ENCODE measurements around the gene PIGK. TPM values are rescaled to one million over a fixed set of nuclear protein-coding genes. Genes with fewer than 3 reads are reported as not detected.
A peak's percentile ranks its signal among the peaks of the same experiment; 100 is the strongest.

The PIGK gene
- total and polyA plus RNA-seq, 12 donors: 3.4 to 44.5 (median 27.3) TPM

GRCh38 chr1:77040826-77041225, 178.4 kb downstream of the PIGK start:
- 78 to 88% (median 83%) methylated on average over 3 of the region's 3 CpGs for WGBS, 4 donors
- DNase-seq: no peak
- intact Hi-C loops (cut with DNase I): no loop called here

GRCh38 chr1:77039739-77040138, 179.5 kb downstream of the PIGK start:
- Histone ChIP-seq H3K9me3 (replicated peaks in 1 of 3) (no peaks in the 10 kb centered on the region), H3K4me3 (no peak overlapping the region), H3K36me3 (replicated peaks in 1 of 2) (no peaks in the 10 kb centered on the region), H3K4me1 (replicated peaks in 1 of 2) (no peaks in the 10 kb centered on the region), H3K27ac (peak overlapping the region in 3 of 5 donors; percentile 44 to 59 (median 49)), H3K27me3 (no peaks in the 10 kb centered on the region)
- WGBS, 4 donors: 33 to 58% (median 55%) methylated on average over 8 of the region's 8 CpGs
- TF ChIP-seq, protein P1, sequence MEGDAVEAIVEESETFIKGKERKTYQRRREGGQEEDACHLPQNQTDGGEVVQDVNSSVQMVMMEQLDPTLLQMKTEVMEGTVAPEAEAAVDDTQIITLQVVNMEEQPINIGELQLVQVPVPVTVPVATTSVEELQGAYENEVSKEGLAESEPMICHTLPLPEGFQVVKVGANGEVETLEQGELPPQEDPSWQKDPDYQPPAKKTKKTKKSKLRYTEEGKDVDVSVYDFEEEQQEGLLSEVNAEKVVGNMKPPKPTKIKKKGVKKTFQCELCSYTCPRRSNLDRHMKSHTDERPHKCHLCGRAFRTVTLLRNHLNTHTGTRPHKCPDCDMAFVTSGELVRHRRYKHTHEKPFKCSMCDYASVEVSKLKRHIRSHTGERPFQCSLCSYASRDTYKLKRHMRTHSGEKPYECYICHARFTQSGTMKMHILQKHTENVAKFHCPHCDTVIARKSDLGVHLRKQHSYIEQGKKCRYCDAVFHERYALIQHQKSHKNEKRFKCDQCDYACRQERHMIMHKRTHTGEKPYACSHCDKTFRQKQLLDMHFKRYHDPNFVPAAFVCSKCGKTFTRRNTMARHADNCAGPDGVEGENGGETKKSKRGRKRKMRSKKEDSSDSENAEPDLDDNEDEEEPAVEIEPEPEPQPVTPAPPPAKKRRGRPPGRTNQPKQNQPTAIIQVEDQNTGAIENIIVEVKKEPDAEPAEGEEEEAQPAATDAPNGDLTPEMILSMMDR (IDR thresholded peaks at IDR 0.05): no peak
- no peak for TF ChIP-seq POLR2A (IDR thresholded peaks at IDR 0.05)
- intact Hi-C loops (cut with DNase I): no loop called here
- peak; percentile 48 to 90 (median 84) for DNase-seq

More at GRCh38 chr1:77040826-77041225, 178.4 kb downstream of the PIGK start:
- Histone ChIP-seq H3K4me3 (no peak overlapping the region), H3K27me3 (no peaks in the 10 kb centered on the region), H3K4me1 (replicated peaks in 1 of 2) (no peaks in the 10 kb centered on the region), H3K27ac (peak overlapping the region in 1 of 5 donors; percentile 44), H3K36me3 (replicated peaks in 1 of 2) (no peaks in the 10 kb centered on the region), H3K9me3 (replicated peaks in 1 of 3) (no peaks in the 10 kb centered on the region)
- TF ChIP-seq, protein P1 (IDR thresholded peaks at IDR 0.05): no peak

DNA sequence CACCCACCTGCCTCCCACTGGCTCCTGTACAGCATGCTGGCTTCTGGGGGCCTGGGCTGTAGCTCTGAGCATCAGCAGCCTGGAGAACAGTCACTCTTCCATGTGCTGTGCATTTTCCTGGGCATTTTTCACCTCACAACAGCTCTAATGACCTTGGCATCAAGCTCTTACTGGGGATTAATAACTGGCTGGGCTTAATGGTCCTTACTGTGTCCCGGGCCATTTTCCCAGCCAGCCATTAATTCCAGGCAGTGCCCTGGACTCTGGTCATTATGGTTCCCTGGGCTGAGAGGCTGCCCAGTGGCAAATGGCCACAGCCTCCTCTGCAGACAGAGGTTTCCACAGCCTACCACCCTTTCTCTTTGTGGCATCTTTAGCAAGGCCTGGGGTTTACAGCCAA, 180.1 kb downstream of the PIGK start:
- peak overlapping the region in 2 of 5 donors; percentile 38 to 44 for H3K27ac ChIP-seq
- TF ChIP-seq POLR2A (IDR thresholded peaks at IDR 0.05): no peak
- TF ChIP-seq, protein P1 (IDR thresholded peaks at IDR 0.05): no peak
- intact Hi-C loops (cut with DNase I): no loop called here
- DNase-seq: no peak
- 44 to 91% (median 71%) methylated on average over 1 of the region's 1 CpG for WGBS, 4 donors
- no peaks in the 10 kb centered on the region for H3K9me3 ChIP-seq (replicated peaks in 1 of 3)
- H3K4me3 ChIP-seq: no peak overlapping the region
- H3K36me3 ChIP-seq (replicated peaks in 1 of 2): no peaks in the 10 kb centered on the region
- H3K4me1 ChIP-seq (replicated peaks in 1 of 2): no peaks in the 10 kb centered on the region
- H3K27me3 ChIP-seq: no peaks in the 10 kb centered on the region

Small RNA genes within 50 kb of the gene (microRNA-seq; reads per million reads assigned to microRNA genes)
- gene MIR7156: 0 to 0.85 (median 0.38) reads per million in 3 donors

Small RNA genes within 50 kb of the gene (small RNA-seq; reads per million reads assigned to genes)
- 0 reads per million in 2 donors for gene MIR7156

Other genes with a start within 250 kb of the PIGK start
- gene AK5, start 62.6 kb upstream of the PIGK start, total RNA-seq: 1 to 10 TPM in 3 of 9 donors, under 1 TPM in 2, not detected in 4; 0.34 to 2.1 (median 1.0) TPM
- 1 to 10 TPM in 2 of 3 donors, under 1 TPM in 1; 0.64 to 2.3 (median 1.1) TPM for gene AK5, start 62.6 kb upstream of the PIGK start, polyA plus RNA-seq